Panc1 (cell line): ENCODE data around the gene MPPE1. TPM values are rescaled to one million over a fixed set of nuclear protein-coding genes. Genes with fewer than 3 reads are reported as not detected.
A peak's percentile ranks its signal among the peaks of the same experiment; 100 is the strongest.

Experiments
- ATAC-seq: fragments of 200-7000 bp; cut with Tn5 transposase; 2 replicates; pipeline ENCODE4 v1.9.1; 2020; ENCODE audit warnings: mild to moderate bottlenecking, moderate library complexity
- BruUV-seq: library from RNA; stranded (reverse); fragments of 400-500 nt; replicated peaks from 2 replicates; lab custom pipeline; 2021; lab: Mats Ljungman, UMichigan
- CTCF ChIA-PET: fragments of 300-600 bp; sonication (Branson Sonifier 250); formaldehyde crosslinking; loops from one replicate; lab custom pipeline; 2022; ENCODE audit warnings: antibody characterized with exemption; lab: Charles Lee
- POLR2A ChIA-PET: fragments of 300-600 bp; sonication (Branson Sonifier 250); formaldehyde crosslinking; loops from one replicate; lab custom pipeline; 2022; ENCODE audit warnings: antibody characterized with exemption; lab: Charles Lee
- DNase-seq: peaks from one replicate; pipeline ENCODE4 v3.0.0-alpha.2; 2010; ENCODE audit warnings: low read depth, low spot score
- H3K27ac ChIP-seq: 2 replicates; pipeline ENCODE4 v1.5.1; 2011; ENCODE audit warnings: mild to moderate bottlenecking, low read length, inconsistent platforms
- H3K27me3 ChIP-seq: fragments of 200-500 bp; sonication (Bioruptor generic); 2 replicates; pipeline ENCODE4 v1.6.0; 2014; ENCODE audit warnings: low read length, inconsistent platforms; ENCODE audit not compliant: control insufficient read depth, insufficient read depth
- H3K36me3 ChIP-seq: fragments of 200-500 bp; sonication (Bioruptor generic); 2 replicates; pipeline ENCODE4 v1.5.1; 2014; ENCODE audit warnings: inconsistent platforms, mild to moderate bottlenecking, low read length, moderate library complexity; ENCODE audit not compliant: control insufficient read depth, insufficient read depth
- H3K4me1 ChIP-seq: 2 replicates; pipeline ENCODE4 v1.5.1; 2011; ENCODE audit warnings: inconsistent platforms, mild to moderate bottlenecking, low read length, moderate library complexity; ENCODE audit not compliant: control insufficient read depth, insufficient read depth
- H3K4me3 ChIP-seq, 2 experiments: 2 replicates each; pipeline ENCODE4 v1.5.1; 2011 to 2012; ENCODE audit warnings: low read depth in 2 of 2, low read length in 2 of 2, mild to moderate bottlenecking in 2 of 2, inconsistent platforms in 1 of 2, moderate library complexity in 1 of 2
- H3K9me3 ChIP-seq: fragments of 200-500 bp; sonication (Bioruptor generic); 2 replicates; pipeline ENCODE4 v1.5.1; 2014; ENCODE audit warnings: low read depth, mild to moderate bottlenecking, inconsistent platforms, low read length, moderate library complexity; ENCODE audit not compliant: control insufficient read depth, insufficient read depth
- CTCF ChIP-seq: fragments of 450-650 bp; IDR thresholded peaks from 2 replicates; pipeline ENCODE4 v1.5.1; 2017; ENCODE audit warnings: mild to moderate bottlenecking
- POLR2AphosphoS5 ChIP-seq: IDR thresholded peaks from 2 replicates; pipeline ENCODE4 v1.6.1; 2012; ENCODE audit warnings: mild to moderate bottlenecking, low read depth, low read length, moderate library complexity
- SIN3A ChIP-seq: IDR thresholded peaks from 2 replicates; pipeline ENCODE4 v1.6.1; 2012; ENCODE audit warnings: low read depth, mild to moderate bottlenecking, low read length, moderate library complexity, borderline replicate concordance; ENCODE audit not compliant: insufficient read depth
- TCF7L2 ChIP-seq: IDR thresholded peaks from 2 replicates; pipeline ENCODE4 v1.6.1; 2011; ENCODE audit warnings: mild to moderate bottlenecking, low read depth, low read length, inconsistent platforms
- in situ Hi-C: cut with HindIII; loops from 2 replicates; pipeline ENCODE4 v1.10.0; 2016; ENCODE audit warnings: low sequenced_read_pairs, low pct_unique_long_range_greater_than_20kb
- intact Hi-C: fragments of 100-400 bp; cut with micrococcal nuclease; formaldehyde crosslinking; loops from one replicate; pipeline ENCODE4 v1.10.0; 2022; ENCODE audit not compliant: unreplicated experiment
- total RNA-seq: library from RNA; stranded (reverse); gene quantifications from one replicate; pipeline ENCODE4 v1.2.1, GENCODE V29; 2021; ENCODE audit not compliant: unreplicated experiment
- TF ChIP-seq, protein P1 (sequence below), 2 experiments: IDR thresholded peaks; 2 replicates each; pipeline ENCODE4 v1.6.1; 2011 to 2012; ENCODE audit warnings: low read depth in 2 of 2, control low read depth in 1 of 2, low read length in 1 of 2, mild to moderate bottlenecking in 1 of 2, moderate library complexity in 1 of 2; ENCODE audit not compliant: insufficient read depth in 1 of 2

Gene MPPE1
- total RNA-seq, 1 experiment from 2014 or later, result 37.1 TPM

GRCh38 chr18:11872479-11873136, 35.5 kb downstream of the MPPE1 start:
- CTCF ChIA-PET, result interaction anchor here (0.6 kb wide), 1 partner anchor 66 kb away, joined by 6 read pairs; no protein-coding TSS in a partner anchor

GRCh38 chr18:11871501-11871900, 36.6 kb downstream of the MPPE1 start:
- Histone ChIP-seq H3K4me1 (no peaks in the 10 kb centered on the region), H3K4me3 (no peak overlapping the region), H3K36me3 (no peaks in the 10 kb centered on the region), H3K27ac (no peak overlapping the region), H3K27me3 (no peaks in the 10 kb centered on the region), H3K9me3 (no peaks in the 10 kb centered on the region)
- DNase-seq, result no peak
- BruUV-seq, result no TSS peak
- in situ Hi-C loops, result no loop called here
- intact Hi-C loops, result no loop called here
- ATAC-seq, result no peak
- CTCF ChIA-PET, result no interaction called here
- TF ChIP-seq, protein P1, sequence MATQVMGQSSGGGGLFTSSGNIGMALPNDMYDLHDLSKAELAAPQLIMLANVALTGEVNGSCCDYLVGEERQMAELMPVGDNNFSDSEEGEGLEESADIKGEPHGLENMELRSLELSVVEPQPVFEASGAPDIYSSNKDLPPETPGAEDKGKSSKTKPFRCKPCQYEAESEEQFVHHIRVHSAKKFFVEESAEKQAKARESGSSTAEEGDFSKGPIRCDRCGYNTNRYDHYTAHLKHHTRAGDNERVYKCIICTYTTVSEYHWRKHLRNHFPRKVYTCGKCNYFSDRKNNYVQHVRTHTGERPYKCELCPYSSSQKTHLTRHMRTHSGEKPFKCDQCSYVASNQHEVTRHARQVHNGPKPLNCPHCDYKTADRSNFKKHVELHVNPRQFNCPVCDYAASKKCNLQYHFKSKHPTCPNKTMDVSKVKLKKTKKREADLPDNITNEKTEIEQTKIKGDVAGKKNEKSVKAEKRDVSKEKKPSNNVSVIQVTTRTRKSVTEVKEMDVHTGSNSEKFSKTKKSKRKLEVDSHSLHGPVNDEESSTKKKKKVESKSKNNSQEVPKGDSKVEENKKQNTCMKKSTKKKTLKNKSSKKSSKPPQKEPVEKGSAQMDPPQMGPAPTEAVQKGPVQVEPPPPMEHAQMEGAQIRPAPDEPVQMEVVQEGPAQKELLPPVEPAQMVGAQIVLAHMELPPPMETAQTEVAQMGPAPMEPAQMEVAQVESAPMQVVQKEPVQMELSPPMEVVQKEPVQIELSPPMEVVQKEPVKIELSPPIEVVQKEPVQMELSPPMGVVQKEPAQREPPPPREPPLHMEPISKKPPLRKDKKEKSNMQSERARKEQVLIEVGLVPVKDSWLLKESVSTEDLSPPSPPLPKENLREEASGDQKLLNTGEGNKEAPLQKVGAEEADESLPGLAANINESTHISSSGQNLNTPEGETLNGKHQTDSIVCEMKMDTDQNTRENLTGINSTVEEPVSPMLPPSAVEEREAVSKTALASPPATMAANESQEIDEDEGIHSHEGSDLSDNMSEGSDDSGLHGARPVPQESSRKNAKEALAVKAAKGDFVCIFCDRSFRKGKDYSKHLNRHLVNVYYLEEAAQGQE (IDR thresholded peaks at IDR 0.05; ENCODE audit: insufficient read depth in 1 of 2, low read depth in 2 of 2, low read length in 1 of 2), result no peak
- TF ChIP-seq CTCF (no peak), SIN3A (no peak), POLR2AphosphoS5 (no peak), TCF7L2 (no peak)
- POLR2A ChIA-PET, result no interaction called here

More at GRCh38 chr18:11872479-11873136, 35.5 kb downstream of the MPPE1 start:
- POLR2A ChIA-PET, result no interaction called here
- no peaks in the 10 kb centered on the region for H3K9me3 ChIP-seq
- BruUV-seq, result no TSS peak
- ATAC-seq (peak; percentile 96), DNase-seq (no peak)
- no peaks in the 10 kb centered on the region for H3K36me3 ChIP-seq
- intact Hi-C loops, result loop anchor here (1.0 kb wide), 1 partner anchor 139 kb away; no protein-coding TSS in a partner anchor
- no peak overlapping the region for H3K4me3 ChIP-seq
- no peak overlapping the region for H3K27ac ChIP-seq
- in situ Hi-C loops, result no loop called here
- TF ChIP-seq CTCF, result peak; percentile 74
- no peak for TF ChIP-seq POLR2AphosphoS5
- H3K4me1 ChIP-seq, result no peaks in the 10 kb centered on the region
- H3K27me3 ChIP-seq, result no peaks in the 10 kb centered on the region
